ENCODE measurements around the gene SIM1.
A peak's percentile ranks its signal among the peaks of the same experiment; 100 is the strongest.

The SIM1 gene

GRCh38 chr6:100470422-100471120 is 5.8 kb upstream of the SIM1 start:
- no peak for DNase-seq

- no peak for DNase-seq
These were observed 4.6 kb upstream of the SIM1 start for GRCh38 chr6:100469101-100469859.

GRCh38 chr6:100468016-100468622 is 3.4 kb upstream of the SIM1 start:
- no peak for DNase-seq

GRCh38 chr6:100467129-100468015 is 2.7 kb upstream of the SIM1 start:
- no peak for DNase-seq

- DNase-seq, result no peak
These were observed 1.8 kb upstream of the SIM1 start for GRCh38 chr6:100466410-100467128.

GRCh38 chr6:100465701-100466409 is 1.1 kb upstream of the SIM1 start:
- DNase-seq, result no peak

- DNase-seq, result no peak
These were observed 414 bp downstream of the SIM1 start for GRCh38 chr6:100464162-100464851.

- no peak for DNase-seq
These were observed 1.0 kb downstream of the SIM1 start for GRCh38 chr6:100463630-100464161.

GRCh38 chr6:100462706-100463629 is 1.8 kb downstream of the SIM1 start:
- DNase-seq, result no peak

- no peak for DNase-seq
These were observed 2.6 kb downstream of the SIM1 start for GRCh38 chr6:100461917-100462705.

- DNase-seq, result peak; percentile 23
These were observed 3.3 kb downstream of the SIM1 start for GRCh38 chr6:100461278-100461916.

- peak; percentile 19 for DNase-seq
These were observed 4.0 kb downstream of the SIM1 start for GRCh38 chr6:100460650-100461204.

- DNase-seq, result no peak
These were observed 5.0 kb downstream of the SIM1 start for GRCh38 chr6:100459592-100460184.

GRCh38 chr6:100458841-100459591 is 5.7 kb downstream of the SIM1 start:
- DNase-seq, result no peak

- no peak for DNase-seq
These were observed 7.3 kb downstream of the SIM1 start for GRCh38 chr6:100457311-100457990.

- DNase-seq, result no peak
These were observed 7.8 kb downstream of the SIM1 start for GRCh38 chr6:100456908-100457235.
